Stromal cell of bone marrow (primary cell): Measurements from ENCODE around the gene PGRMC2.
"Not testable (repeated sequence)": the region's sequence is repeated elsewhere in the genome, so short reads cannot be mapped to it uniquely, and the experiment has no call there.

Experiments used
- DNase-seq: peaks from one replicate; pipeline ENCODE4 v3.0.0-alpha.2; 2012; ENCODE audit warnings: low read depth

The PGRMC2 gene

GRCh38 chr4:128267745-128268144, 19.9 kb downstream of the PGRMC2 start:
- no peak for DNase-seq

- DNase-seq, result not testable (repeated sequence)
These were observed 20.4 kb downstream of the PGRMC2 start for GRCh38 chr4:128267171-128267570.

DNA sequence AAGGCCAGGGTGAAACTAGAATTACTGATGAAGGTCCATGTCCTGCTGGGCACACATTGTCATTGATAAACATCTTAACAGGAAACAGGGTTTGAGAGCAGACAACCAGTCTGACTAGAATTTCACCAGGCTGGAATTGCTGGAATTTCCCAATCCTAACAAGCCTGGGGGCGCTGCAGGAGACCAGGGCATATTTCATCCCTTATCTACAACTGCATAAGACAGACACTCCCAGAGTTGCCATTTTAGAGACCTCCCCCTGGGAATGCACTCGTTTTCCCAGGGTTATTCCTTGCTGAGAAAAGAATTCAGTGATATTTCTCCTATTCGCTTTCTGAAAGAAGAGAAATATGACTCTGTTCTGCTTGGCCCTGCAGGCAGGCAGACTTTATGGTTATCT, 22.1 kb downstream of the PGRMC2 start:
- not testable (repeated sequence) for DNase-seq

- DNase-seq, result not testable (repeated sequence)
These were observed 27.7 kb downstream of the PGRMC2 start for GRCh38 chr4:128259889-128260288.

- DNase-seq, result not testable (repeated sequence)
These were observed 29.4 kb downstream of the PGRMC2 start for GRCh38 chr4:128258166-128258565.

DNA sequence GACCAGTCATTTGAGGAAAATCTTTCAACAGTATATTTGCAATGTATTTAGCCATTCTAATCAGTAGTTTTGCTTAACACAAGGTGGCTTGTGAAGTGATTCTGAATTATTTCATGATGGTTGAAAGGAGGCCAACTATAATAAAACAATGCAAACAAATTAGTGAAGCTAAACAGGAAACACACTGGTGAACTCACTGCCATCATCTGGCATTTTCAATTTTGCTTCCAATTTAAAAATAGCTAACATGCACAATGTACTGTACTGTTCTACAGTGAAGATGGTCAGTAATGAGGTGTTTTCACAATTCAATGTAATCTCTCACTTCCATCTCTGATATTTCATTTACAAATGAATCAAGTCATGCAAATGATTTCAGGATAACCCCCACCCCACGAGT, 31.1 kb downstream of the PGRMC2 start:
- DNase-seq, result no peak

DNA sequence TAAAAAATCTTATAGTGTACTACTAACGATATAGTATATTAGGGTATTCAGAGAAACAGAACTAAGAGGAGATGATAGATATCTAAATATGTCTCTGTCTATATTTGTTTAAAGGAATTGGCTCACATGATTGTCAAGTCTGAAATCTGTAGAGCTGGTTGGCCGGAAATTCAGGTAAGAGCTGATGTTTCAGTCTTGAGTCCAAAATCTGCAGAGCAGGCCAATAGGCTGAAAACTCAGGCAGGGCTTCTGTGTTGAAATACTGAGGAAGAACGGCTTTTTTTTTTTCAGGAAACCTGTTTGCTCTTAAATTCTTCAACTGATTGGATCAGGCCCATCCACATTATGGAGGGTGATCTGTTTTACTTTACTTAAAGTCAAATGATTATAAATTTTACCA, 31.7 kb downstream of the PGRMC2 start:
- DNase-seq, result no peak

GRCh38 chr4:128249787-128250668, 37.6 kb downstream of the PGRMC2 start:
- DNase-seq, result no peak

DNA sequence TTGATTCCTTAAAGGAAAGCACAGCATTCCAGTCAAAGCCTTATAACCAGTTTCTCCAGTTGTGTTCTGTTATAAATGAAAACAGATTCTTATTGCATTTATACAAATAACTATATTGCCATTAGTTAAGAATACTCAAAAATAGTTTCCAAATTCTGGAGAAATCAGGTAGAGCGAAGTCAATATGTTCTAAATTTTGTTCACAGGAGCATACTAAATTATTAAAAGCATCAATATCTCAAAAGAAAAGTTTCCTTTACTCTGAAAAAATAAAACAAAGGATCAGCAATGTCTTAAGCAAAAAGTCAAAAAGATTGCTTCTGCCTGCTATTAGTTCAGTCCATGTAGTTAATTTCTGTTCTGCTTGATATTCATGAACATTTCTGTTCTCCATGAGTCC, 39.7 kb downstream of the PGRMC2 start:
- DNase-seq, result no peak

- DNase-seq, result not testable (repeated sequence)
These were observed 42.2 kb downstream of the PGRMC2 start for GRCh38 chr4:128245391-128245790.

DNA sequence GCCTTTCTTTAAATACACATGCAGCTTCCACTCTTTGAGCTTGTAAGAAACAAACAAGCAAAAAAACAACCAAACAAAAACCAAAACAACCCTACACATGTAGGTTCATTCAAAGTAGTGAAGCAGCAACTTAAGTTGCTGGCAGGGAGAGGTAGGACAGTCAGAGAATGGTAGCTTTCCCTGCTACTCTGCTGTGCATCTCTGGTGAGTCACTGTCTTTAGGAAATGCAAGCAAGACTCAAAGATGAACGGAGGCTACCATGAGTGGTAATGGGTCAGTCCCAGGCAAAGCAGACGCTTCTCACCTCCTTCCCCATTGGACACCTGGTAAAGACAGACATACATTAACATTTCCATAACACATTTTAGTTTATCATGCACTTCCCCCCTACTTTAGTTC, 43.2 kb downstream of the PGRMC2 start:
- no peak for DNase-seq

GRCh38 chr4:128242601-128243000, 45.0 kb downstream of the PGRMC2 start:
- no peak for DNase-seq

DNA sequence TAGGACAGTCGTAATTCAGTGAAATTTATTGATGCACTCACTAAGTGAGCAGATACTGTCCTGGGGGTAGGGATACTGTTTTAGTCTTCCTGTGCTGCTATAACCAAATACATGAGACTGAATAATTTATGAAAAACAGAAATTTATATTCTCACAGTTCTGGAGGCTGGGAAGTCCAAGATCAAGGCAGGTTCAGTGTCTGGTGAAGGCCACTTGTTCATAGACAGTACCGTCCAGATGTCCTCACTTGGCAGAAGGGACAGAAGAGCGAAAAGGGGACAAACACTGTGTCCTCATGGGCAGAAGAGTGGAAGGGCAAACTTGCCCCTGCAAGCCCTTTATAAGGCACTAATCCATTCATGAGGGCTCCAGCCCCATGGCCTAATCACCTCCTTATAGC, 45.6 kb downstream of the PGRMC2 start:
- no peak for DNase-seq

DNA sequence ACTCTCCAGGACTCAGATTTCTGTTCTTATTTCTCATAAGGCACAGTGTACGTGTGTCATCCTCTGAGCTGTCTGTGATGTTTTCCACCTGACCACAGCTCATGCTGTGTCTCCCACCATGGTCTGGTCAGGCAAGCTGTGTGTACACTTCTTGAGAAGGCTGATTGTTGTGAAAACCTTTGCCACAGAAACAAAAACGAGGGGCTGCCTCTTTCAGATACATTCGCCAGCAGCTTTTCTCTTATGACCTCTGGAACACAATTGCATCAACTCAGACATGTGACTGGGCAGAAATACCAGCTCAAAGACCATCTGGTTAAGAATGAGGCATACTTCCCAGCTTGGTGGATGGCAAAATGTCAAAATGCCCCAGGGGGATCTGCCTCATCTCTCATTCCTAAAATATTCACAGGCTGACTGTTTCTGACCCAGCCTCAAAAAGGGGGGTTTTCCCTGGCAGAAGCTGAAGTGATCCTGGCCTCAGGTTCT, 46.1 kb downstream of the PGRMC2 start:
- peak; percentile 91 for DNase-seq

- no peak for DNase-seq
These were observed 46.6 kb downstream of the PGRMC2 start for GRCh38 chr4:128241019-128241418.

DNA sequence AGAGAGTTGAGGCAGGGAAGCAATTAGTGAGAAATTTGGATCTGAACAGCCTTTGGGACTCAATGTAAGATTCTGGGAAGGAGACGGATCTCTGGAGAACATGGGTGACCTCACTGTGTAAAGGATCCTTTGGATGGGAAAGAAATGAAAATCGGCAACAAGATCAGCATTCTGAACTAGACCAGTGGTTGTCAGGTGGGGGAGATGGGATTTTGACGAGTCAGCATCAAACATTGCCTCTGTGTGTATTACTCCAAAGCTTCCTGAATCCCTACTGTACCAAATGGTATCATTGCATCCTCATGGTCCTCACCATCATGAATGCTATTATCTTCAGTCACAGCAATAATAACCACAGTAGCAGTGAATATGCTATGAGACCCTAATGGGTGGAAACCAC, 52.8 kb downstream of the PGRMC2 start:
- DNase-seq, result no peak

DNA sequence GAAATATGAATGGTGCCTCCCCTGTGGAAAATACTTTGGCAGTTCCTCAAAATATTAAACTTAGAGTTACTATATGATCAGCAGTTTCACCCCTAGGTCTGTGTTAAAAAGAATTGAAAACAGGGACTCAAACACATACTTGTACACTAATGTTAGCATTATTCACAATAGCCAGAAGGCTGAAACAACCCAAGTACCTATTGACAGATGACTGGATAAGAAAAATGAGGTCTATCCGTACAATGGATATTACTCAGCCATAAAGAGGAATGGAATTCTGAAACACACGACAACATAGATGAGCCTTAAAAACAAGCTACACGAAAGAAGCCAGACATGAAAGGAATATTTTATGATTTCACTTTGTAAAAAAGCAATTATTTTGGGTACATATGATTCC, 54.9 kb downstream of the PGRMC2 start:
- DNase-seq, result no peak

- DNase-seq, result no peak
These were observed 58.5 kb downstream of the PGRMC2 start for GRCh38 chr4:128228845-128229795.

DNA sequence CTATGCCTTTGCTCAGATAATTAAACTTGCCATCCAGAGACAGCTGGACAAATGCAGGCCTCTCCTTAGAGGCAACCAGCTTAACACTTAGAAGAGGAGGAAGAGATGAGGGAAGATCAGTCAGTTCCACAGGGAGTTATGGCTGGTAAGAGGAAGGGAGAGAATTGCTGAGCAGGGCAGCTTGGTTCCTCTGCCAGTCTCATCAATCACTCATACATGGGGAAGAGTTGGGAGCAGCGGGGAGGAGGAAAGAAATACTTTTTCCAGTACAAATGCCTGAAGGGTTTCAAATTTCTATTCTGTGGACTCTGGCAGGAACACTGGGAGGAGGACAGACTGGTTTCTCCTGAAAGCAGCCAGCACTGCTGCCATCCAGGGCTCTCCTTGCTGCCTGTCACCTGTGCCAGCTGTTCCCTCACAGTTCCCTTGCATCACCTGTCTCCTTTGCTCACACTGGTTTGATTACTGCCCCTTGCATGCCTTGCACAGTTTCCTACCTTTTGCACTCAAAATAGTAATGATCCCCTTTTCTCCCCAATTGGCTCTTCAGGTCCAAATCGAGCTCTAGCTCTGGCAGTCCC, 59.5 kb downstream of the PGRMC2 start:
- DNase-seq, result no peak

DNA sequence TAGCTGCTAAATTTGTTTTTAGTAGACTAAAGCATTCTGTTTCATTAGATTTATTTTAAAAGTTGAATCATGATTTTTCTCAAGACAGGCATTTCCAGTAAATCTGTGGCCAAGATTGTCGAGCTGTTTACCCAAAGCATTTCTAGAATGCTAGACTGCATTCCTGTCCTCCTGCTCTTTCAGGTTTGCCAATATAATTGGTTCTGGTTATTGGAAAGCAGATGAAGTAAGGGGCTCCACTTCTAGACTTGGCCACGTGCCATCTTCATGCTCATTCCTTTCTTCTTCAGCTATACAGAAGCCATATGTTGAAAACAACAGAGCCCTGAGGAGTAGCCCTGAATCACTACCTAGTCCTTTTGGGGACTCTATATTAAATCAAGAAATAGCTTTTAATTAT, 62.5 kb downstream of the PGRMC2 start:
- no peak for DNase-seq

DNA sequence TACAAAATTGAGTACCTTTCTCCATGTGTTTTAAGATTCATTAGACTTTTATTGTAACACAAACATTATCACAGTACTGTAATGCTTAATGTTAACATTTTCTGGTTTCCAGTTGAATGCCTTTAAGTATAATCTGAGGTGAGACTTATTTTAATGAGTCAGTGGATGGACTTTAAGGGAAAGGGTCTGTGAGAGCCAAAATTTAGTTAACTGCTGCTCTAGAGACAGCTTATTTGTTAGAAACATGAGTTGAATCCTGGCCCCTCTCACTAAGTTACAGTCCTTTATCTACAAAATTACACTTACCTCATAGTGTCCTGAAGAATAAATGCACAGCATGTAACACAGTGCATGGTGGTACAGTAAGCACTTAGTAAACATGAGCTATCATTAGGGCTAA, 66.0 kb downstream of the PGRMC2 start:
- no peak for DNase-seq
